Stimulated activated naive B cell treated with anti-CD40 and anti-IgM and Interleukin-4, amounts not matched to agents 10 μg/mL and 1 μg/mL and 100 μg/mL, for 72 hours (primary cell): Measurements from ENCODE around the gene SH3TC1.
A peak's percentile ranks its signal among the peaks of the same experiment; 100 is the strongest.

ENCODE experiments used
- ATAC-seq, 2 donors: fragments of 150-1000 bp; cut with Tn5 transposase; replicated peaks; 2 replicates each; pipeline ENCODE4 v1.10.0; 2021; ENCODE audit warnings: moderate library complexity in 1 of 2
- DNase-seq: peaks from one replicate; pipeline ENCODE4 v3.0.0; 2021
- H3K27ac Mint-ChIP-seq: one replicate; pipeline ENCODE4 v1.8.0; 2022; ENCODE audit warnings: mild to moderate bottlenecking, mixed read lengths
- H3K27me3 Mint-ChIP-seq, 2 donors: one replicate each; pipeline ENCODE4 v1.8.0; 2022; ENCODE audit warnings: mixed read lengths in 2 of 2
- H3K36me3 Mint-ChIP-seq, 2 donors: one replicate each; pipeline ENCODE4 v1.8.0; 2022; ENCODE audit warnings: mixed read lengths in 2 of 2, mild to moderate bottlenecking in 1 of 2
- H3K4me1 Mint-ChIP-seq, 2 donors: one replicate each; pipeline ENCODE4 v1.8.0; 2022; ENCODE audit warnings: mixed read lengths in 2 of 2, mild to moderate bottlenecking in 1 of 2
- H3K4me3 Mint-ChIP-seq, 2 donors: one replicate each; pipeline ENCODE4 v1.8.0; 2022; ENCODE audit warnings: mild to moderate bottlenecking in 2 of 2, mixed read lengths in 2 of 2, moderate library complexity in 1 of 2
- H3K9me3 Mint-ChIP-seq, 2 donors: one replicate each; pipeline ENCODE4 v1.8.0; 2022; ENCODE audit warnings: mixed read lengths in 2 of 2, mild to moderate bottlenecking in 1 of 2

The SH3TC1 gene

DNA sequence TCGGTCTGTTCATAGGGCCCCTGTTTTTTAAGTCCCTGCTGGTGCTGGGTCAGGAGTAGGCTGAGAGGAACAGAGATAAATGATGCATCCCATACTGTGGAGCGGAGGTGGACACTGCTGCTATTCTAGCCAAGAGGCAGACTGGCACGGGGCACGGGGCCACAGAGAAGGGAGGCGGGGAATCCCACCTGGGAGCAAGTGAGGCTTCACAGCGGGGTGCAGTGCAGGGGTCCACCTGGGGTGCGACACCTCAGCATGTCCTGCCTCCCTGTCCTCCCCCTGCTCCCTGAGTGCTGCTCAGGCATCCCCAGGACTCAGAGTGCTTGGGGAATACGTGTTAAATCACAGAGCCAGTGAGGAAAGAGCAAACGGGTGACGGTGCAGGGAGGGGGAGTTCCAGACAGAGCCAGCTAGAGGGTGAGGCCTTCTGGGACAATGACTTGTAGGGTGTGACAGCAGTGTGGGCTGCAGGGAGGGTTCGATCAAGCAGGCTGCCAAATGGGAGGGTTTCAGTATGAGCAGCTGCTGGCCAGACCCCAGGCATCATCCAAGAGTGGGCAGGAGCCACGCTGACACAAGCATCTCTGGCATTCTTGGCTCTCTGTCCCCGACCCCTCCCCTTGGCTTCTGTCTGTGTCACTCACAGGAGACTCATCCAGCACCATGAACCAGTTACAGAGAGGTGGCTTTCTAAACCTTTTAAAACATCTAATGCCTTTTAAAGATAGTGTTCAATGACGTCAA lies 56.8 kb downstream of the SH3TC1 start:
- Mint-ChIP-seq H3K27ac (no peak overlapping the region), H3K36me3 (no peaks in the 10 kb centered on the region), H3K9me3 (peaks cover 0 to 2% of the 10 kb centered on the region in 2 donors), H3K27me3 (peaks cover 0 to 4% of the 10 kb centered on the region in 2 donors), H3K4me3 (no peak overlapping the region), H3K4me1 (no peaks in the 10 kb centered on the region)
- ATAC-seq (no peak), DNase-seq (no peak)

- Mint-ChIP-seq H3K36me3 (no peaks in the 10 kb centered on the region), H3K9me3 (peaks cover 0 to 2% of the 10 kb centered on the region in 2 donors), H3K4me1 (no peaks in the 10 kb centered on the region), H3K4me3 (no peak overlapping the region), H3K27me3 (peaks cover 0 to 4% of the 10 kb centered on the region in 2 donors), H3K27ac (no peak overlapping the region)
- ATAC-seq (no peak), DNase-seq (no peak)
Measured at GRCh38 chr4:8257854-8258253, 58.8 kb downstream of the SH3TC1 start.

GRCh38 chr4:8258552-8259212 lies 59.6 kb downstream of the SH3TC1 start:
- H3K4me3 Mint-ChIP-seq: no peak overlapping the region
- peaks cover 0 to 2% of the 10 kb centered on the region in 2 donors for H3K9me3 Mint-ChIP-seq
- ATAC-seq (no peak), DNase-seq (no peak)
- H3K36me3 Mint-ChIP-seq: no peaks in the 10 kb centered on the region
- no peak overlapping the region for H3K27ac Mint-ChIP-seq
- H3K4me1 Mint-ChIP-seq: peaks cover 0 to 1% of the 10 kb centered on the region in 2 donors
- H3K27me3 Mint-ChIP-seq: peaks cover 3 to 9% of the 10 kb centered on the region in 2 donors

DNA sequence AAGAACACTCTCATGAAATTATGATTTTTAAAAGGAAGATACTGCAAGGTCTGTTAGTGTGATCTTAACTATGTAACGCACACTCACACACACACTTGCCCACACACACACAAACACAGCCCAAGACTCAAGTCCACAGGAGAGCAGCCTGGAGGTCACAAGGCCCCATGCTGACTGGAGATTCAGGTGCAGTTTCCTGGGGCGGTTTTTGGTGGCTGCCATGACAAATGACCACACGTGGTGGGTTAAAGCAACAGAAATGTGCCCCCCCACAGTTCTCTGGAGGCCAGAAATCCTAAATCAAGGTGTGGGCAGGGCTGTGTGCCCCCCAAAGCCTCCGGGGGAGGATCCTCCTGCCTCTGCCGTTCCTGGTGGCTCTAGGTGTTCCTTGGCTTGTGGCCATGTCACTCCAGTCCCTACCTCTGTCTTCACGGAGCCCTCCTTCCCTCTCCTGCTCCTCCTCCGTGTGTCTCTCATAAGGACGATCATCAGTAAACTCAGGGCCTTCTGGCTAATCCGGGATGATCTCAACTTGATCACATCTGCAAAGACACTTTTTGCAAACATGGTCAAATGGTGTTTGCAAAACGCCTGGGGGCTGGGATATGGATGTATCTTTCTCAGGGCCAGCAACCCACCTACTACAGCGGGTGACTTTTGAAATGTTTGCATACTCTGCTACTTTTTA lies 60.8 kb downstream of the SH3TC1 start:
- H3K27ac Mint-ChIP-seq: no peak overlapping the region
- DNase-seq (no peak), ATAC-seq (no peak)
- peaks cover 0 to 2% of the 10 kb centered on the region in 2 donors for H3K4me1 Mint-ChIP-seq
- no peaks in the 10 kb centered on the region for H3K9me3 Mint-ChIP-seq
- no peak overlapping the region for H3K4me3 Mint-ChIP-seq
- no peaks in the 10 kb centered on the region for H3K36me3 Mint-ChIP-seq
- peaks cover 6 to 16% of the 10 kb centered on the region in 2 donors for H3K27me3 Mint-ChIP-seq

DNA sequence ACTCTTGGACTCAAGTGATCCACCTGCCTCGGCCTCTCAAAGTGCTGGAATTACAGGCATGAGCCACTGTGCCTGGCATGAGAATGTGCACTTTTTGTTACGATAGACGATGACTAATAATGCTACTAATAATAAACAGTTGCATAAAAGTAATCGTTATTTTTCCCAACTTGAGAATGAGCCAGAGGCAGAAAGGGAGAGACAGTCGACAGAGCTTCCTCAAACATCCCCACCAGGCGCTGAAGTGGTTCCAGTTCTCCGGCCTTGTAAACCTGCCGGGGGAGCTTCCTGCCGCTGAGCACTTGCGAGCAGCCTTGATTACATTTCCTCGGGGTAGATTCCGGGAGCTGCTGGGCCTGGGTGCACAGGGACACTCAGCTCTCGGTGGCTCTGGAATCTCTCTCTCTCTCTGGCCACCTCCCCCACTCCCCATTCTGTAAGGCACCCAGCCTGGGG lies 61.6 kb downstream of the SH3TC1 start:
- Mint-ChIP-seq H3K9me3 (no peaks in the 10 kb centered on the region), H3K36me3 (no peaks in the 10 kb centered on the region), H3K27me3 (peaks cover 11 to 19% of the 10 kb centered on the region in 2 donors), H3K27ac (no peak overlapping the region), H3K4me1 (peaks cover 0 to 2% of the 10 kb centered on the region in 2 donors), H3K4me3 (no peak overlapping the region)
- ATAC-seq: no peak
- DNase-seq: no peak

- no peaks in the 10 kb centered on the region for H3K9me3 Mint-ChIP-seq
Measured at GRCh38 chr4:8261851-8262535, 62.9 kb downstream of the SH3TC1 start.

GRCh38 chr4:8262637-8263322 lies 63.7 kb downstream of the SH3TC1 start:
- Mint-ChIP-seq H3K27ac (no peak overlapping the region), H3K4me1 (peaks cover 0 to 2% of the 10 kb centered on the region in 2 donors), H3K36me3 (no peaks in the 10 kb centered on the region), H3K4me3 (no peak overlapping the region), H3K27me3 (peaks cover 15 to 22% of the 10 kb centered on the region in 2 donors), H3K9me3 (no peaks in the 10 kb centered on the region)
- ATAC-seq: no peak
- no peak for DNase-seq

More at GRCh38 chr4:8261851-8262535, 62.9 kb downstream of the SH3TC1 start:
- H3K36me3 Mint-ChIP-seq: no peaks in the 10 kb centered on the region
- H3K27me3 Mint-ChIP-seq: peaks cover 15 to 22% of the 10 kb centered on the region in 2 donors
- H3K4me3 Mint-ChIP-seq: no peak overlapping the region
- H3K4me1 Mint-ChIP-seq: peaks cover 0 to 2% of the 10 kb centered on the region in 2 donors
- no peak for DNase-seq
- no peak overlapping the region for H3K27ac Mint-ChIP-seq
- ATAC-seq: no peak

DNA sequence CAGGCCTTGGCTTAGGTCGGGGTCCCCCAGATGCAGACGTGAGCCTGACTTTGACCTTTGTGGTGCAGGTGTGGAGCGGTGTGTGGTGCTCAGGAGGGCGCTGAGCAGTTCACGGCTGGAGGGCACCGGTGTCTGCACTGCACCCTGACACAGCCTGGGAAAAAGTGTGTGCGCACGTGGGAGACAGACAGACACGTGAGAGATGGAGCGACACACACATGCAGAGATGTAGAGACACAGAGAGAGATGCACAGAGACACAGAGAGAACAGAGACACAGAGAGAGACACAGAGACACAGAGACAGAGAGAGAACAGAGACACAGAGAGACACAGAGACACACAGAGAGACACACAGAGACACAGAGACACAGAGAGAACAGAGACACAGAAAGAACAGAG lies 64.3 kb downstream of the SH3TC1 start:
- Mint-ChIP-seq H3K27me3 (peaks cover 19 to 21% of the 10 kb centered on the region in 2 donors), H3K27ac (no peak overlapping the region), H3K4me1 (peaks cover 0 to 2% of the 10 kb centered on the region in 2 donors), H3K9me3 (no peaks in the 10 kb centered on the region), H3K36me3 (no peaks in the 10 kb centered on the region), H3K4me3 (no peak overlapping the region)
- DNase-seq (no peak), ATAC-seq (no peak)

DNA sequence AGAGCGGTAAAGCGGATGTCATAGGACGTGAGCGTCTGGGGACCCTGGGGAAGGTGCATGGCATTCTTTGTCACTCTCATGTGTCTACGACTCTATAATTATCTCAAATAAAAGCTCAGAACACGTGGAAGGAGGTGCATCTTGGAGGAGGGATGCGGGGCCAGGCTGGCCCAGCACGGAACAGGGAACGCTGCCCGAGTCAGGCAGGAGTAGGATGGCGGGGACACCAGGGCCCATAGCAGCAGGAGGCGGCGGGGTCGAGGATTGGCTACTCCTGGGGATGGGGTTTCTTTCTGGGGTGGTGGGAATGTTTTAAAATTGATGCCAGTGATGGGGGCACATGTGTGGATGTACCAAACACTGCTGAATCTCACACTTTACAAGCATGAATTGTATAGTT lies 65.0 kb downstream of the SH3TC1 start:
- H3K9me3 Mint-ChIP-seq: no peaks in the 10 kb centered on the region
- peaks cover 0 to 2% of the 10 kb centered on the region in 2 donors for H3K4me1 Mint-ChIP-seq
- no peak overlapping the region for H3K4me3 Mint-ChIP-seq
- peaks cover 26 to 27% of the 10 kb centered on the region in 2 donors for H3K27me3 Mint-ChIP-seq
- DNase-seq (no peak), ATAC-seq (no peak)
- no peak overlapping the region for H3K27ac Mint-ChIP-seq
- no peaks in the 10 kb centered on the region for H3K36me3 Mint-ChIP-seq

GRCh38 chr4:8265171-8265929 lies 66.3 kb downstream of the SH3TC1 start:
- H3K27ac Mint-ChIP-seq: no peak overlapping the region
- H3K36me3 Mint-ChIP-seq: no peaks in the 10 kb centered on the region
- no peaks in the 10 kb centered on the region for H3K9me3 Mint-ChIP-seq
- peaks cover 29 to 33% of the 10 kb centered on the region in 2 donors for H3K27me3 Mint-ChIP-seq
- H3K4me3 Mint-ChIP-seq: no peak overlapping the region
- H3K4me1 Mint-ChIP-seq: peaks cover 0 to 4% of the 10 kb centered on the region in 2 donors
- DNase-seq (no peak), ATAC-seq (no peak)

DNA sequence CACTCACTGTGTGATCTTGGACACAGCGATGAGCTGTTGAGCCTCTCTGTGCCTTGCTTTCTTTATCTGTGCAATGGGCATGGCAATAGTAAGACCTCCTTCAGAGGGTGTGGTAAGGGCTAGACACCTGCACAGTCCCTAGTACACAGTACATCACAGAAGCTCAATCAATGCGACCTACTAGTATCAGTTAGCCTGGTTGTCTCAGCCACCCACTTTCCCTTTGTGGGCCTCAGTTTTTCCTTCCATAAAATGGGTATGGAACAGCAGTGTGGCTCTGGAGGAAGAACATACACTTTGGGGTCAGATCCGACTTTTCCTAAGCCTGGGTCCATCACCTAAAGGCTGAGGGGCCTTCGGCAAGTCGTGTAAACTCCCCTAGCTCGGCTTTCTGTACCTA lies 67.0 kb downstream of the SH3TC1 start:
- Mint-ChIP-seq H3K27ac (no peak overlapping the region), H3K4me3 (no peak overlapping the region)

DNA sequence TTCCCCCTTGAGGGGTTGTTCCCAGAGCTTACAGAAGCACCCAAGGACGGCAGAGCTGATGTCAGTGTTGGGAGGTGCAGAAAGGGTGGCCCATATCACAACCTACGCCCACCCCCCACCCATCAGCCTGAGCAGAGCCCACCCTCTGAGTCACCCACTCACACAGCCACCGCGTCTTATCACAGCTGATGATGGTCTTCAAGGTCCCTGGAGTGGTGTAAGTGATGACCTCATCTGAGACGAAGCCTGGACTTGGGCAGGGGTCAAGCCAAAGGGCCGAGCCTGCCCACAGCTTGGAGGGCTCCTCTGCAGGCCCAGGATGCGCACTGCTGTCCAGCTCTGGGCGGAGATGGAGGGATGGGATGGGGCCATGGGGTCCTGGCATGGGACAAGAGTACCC lies 67.4 kb downstream of the SH3TC1 start:
- Mint-ChIP-seq H3K9me3 (no peaks in the 10 kb centered on the region), H3K27me3 (peaks cover 38 to 44% of the 10 kb centered on the region in 2 donors), H3K36me3 (no peaks in the 10 kb centered on the region), H3K27ac (no peak overlapping the region), H3K4me1 (peaks cover 0 to 4% of the 10 kb centered on the region in 2 donors), H3K4me3 (no peak overlapping the region)
- ATAC-seq (no peak), DNase-seq (no peak)

More for the DNA sequence above, 67.0 kb downstream of the SH3TC1 start:
- Mint-ChIP-seq H3K27me3 (peaks cover 34 to 40% of the 10 kb centered on the region in 2 donors), H3K4me1 (peaks cover 0 to 4% of the 10 kb centered on the region in 2 donors), H3K9me3 (no peaks in the 10 kb centered on the region), H3K36me3 (no peaks in the 10 kb centered on the region)
- ATAC-seq (no peak), DNase-seq (no peak)

DNA sequence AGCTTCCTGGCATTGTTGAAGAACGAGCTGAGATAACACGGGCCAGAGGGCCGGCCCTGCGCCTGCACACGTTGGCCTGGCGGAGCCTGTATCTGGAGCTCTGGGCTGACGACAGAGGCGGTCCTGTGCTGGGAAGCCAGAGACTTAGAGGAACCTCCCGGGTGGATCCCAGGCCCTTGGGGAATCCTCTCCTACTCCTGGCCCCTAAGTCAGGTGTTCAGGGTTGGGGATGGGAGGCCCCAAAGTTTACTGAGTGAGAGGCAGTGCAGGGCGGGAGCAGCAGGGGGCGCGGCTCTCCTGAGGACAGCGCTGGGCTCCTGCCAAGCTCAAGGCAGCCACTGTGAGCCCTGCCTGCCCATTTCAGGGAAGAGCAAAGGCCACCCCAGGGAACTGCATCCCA lies 68.0 kb downstream of the SH3TC1 start:
- H3K27ac Mint-ChIP-seq: no peak overlapping the region
- peaks cover 44 to 50% of the 10 kb centered on the region in 2 donors for H3K27me3 Mint-ChIP-seq
- no peaks in the 10 kb centered on the region for H3K9me3 Mint-ChIP-seq
- peaks cover 0 to 4% of the 10 kb centered on the region in 2 donors for H3K4me1 Mint-ChIP-seq
- H3K4me3 Mint-ChIP-seq: no peak overlapping the region
- DNase-seq (peak; percentile 15), ATAC-seq (peak; percentile 70 to 77)
- H3K36me3 Mint-ChIP-seq: no peaks in the 10 kb centered on the region
